H9 (cell line): ENCODE data around the gene C10orf71. TPM values are rescaled to one million over a fixed set of nuclear protein-coding genes. Genes with fewer than 3 reads are reported as not detected.

Experiments used
- DNase-seq: peaks from one replicate; pipeline ENCODE4 v3.0.0-alpha.2; 2017
- H2AFZ ChIP-seq: one replicate; pipeline ENCODE4 v1.6.1; 2013; ENCODE audit warnings: mild to moderate bottlenecking, low read length, control low read depth, moderate library complexity
- H2AK5ac ChIP-seq: 2 replicates; pipeline ENCODE4 v1.6.1; 2013; ENCODE audit warnings: low read length, control low read depth, mixed read lengths; ENCODE audit not compliant: insufficient read length
- H2BK120ac ChIP-seq: one replicate; pipeline ENCODE4 v1.6.1; 2013; ENCODE audit warnings: low read depth, mild to moderate bottlenecking, low read length, control low read depth, inconsistent platforms; ENCODE audit not compliant: poor library complexity, severe bottlenecking
- H2BK12ac ChIP-seq: 2 replicates; pipeline ENCODE4 v1.6.1; 2013; ENCODE audit warnings: low read length, control low read depth, mixed read lengths, low read depth; ENCODE audit not compliant: insufficient read length
- H2BK15ac ChIP-seq: 2 replicates; pipeline ENCODE4 v1.6.1; 2013; ENCODE audit warnings: low read depth, low read length, control low read depth
- H2BK20ac ChIP-seq: one replicate; pipeline ENCODE4 v1.6.1; 2013; ENCODE audit warnings: low read depth, mild to moderate bottlenecking, low read length, control low read depth, inconsistent platforms; ENCODE audit not compliant: poor library complexity, severe bottlenecking
- H2BK5ac ChIP-seq: 2 replicates; pipeline ENCODE4 v1.6.1; 2013; ENCODE audit warnings: low read length, control low read depth, mixed read lengths; ENCODE audit not compliant: insufficient read length
- H3K14ac ChIP-seq: 2 replicates; pipeline ENCODE4 v1.6.1; 2013; ENCODE audit warnings: low read length, control low read depth; ENCODE audit not compliant: insufficient read depth
- H3K18ac ChIP-seq: 2 replicates; pipeline ENCODE4 v1.6.1; 2013; ENCODE audit warnings: low read depth, mild to moderate bottlenecking, mixed read lengths, low read length, control low read depth; ENCODE audit not compliant: insufficient read length
- H3K23ac ChIP-seq: 2 replicates; pipeline ENCODE4 v1.6.1; 2013; ENCODE audit warnings: low read length, control low read depth, mixed read lengths, low read depth; ENCODE audit not compliant: insufficient read length
- H3K23me2 ChIP-seq: 2 replicates; pipeline ENCODE4 v1.6.1; 2013; ENCODE audit warnings: low read depth, mild to moderate bottlenecking, mixed read lengths, low read length, control low read depth; ENCODE audit not compliant: insufficient read length, poor library complexity, severe bottlenecking
- H3K27ac ChIP-seq: 2 replicates; pipeline ENCODE4 v1.5.1; 2013; ENCODE audit warnings: low read length, control low read depth, mixed read lengths, low read depth; ENCODE audit not compliant: insufficient read length
- H3K27me3 ChIP-seq: 2 replicates; pipeline ENCODE4 v1.6.1; 2013; ENCODE audit warnings: low read length, control low read depth, inconsistent platforms; ENCODE audit not compliant: insufficient read depth
- H3K4ac ChIP-seq: 2 replicates; pipeline ENCODE4 v1.6.1; 2013; ENCODE audit warnings: low read depth, mild to moderate bottlenecking, control low read depth, inconsistent platforms, low read length, moderate library complexity
- H3K4me1 ChIP-seq: 2 replicates; pipeline ENCODE4 v1.6.1; 2013; ENCODE audit warnings: low read length, control low read depth, inconsistent platforms; ENCODE audit not compliant: insufficient read depth
- H3K4me2 ChIP-seq: 2 replicates; pipeline ENCODE4 v1.6.1; 2013; ENCODE audit warnings: low read length, control low read depth, mixed read lengths; ENCODE audit not compliant: insufficient read length, insufficient read depth
- H3K56ac ChIP-seq: 2 replicates; pipeline ENCODE4 v1.6.1; 2013; ENCODE audit warnings: low read depth, mild to moderate bottlenecking, mixed read lengths, low read length, control low read depth; ENCODE audit not compliant: insufficient read length
- H3K79me1 ChIP-seq: 2 replicates; pipeline ENCODE4 v1.6.1; 2013; ENCODE audit warnings: low read depth, mild to moderate bottlenecking, moderate library complexity, low read length, control low read depth, inconsistent platforms; ENCODE audit not compliant: insufficient read depth, poor library complexity, severe bottlenecking
- H3K79me2 ChIP-seq: 2 replicates; pipeline ENCODE4 v1.6.1; 2013; ENCODE audit warnings: low read length, control low read depth, inconsistent platforms; ENCODE audit not compliant: insufficient read depth
- H3K9ac ChIP-seq: 2 replicates; pipeline ENCODE4 v1.6.1; 2013; ENCODE audit warnings: low read length, control low read depth, mixed read lengths; ENCODE audit not compliant: insufficient read length; ENCODE audit errors: extremely low read depth
- H3K9me3 ChIP-seq: one replicate; pipeline ENCODE4 v1.6.1; 2013; ENCODE audit warnings: low read depth, low read length, inconsistent platforms; ENCODE audit not compliant: control insufficient read depth
- H3T11ph ChIP-seq: one replicate; pipeline ENCODE4 v1.6.1; 2013; ENCODE audit warnings: mild to moderate bottlenecking, low read length, control low read depth, inconsistent platforms
- H4K20me1 ChIP-seq: one replicate; pipeline ENCODE4 v1.6.1; 2013; ENCODE audit not compliant: control insufficient read depth, insufficient read length, insufficient read depth
- H4K5ac ChIP-seq: 2 replicates; pipeline ENCODE4 v1.6.1; 2013; ENCODE audit warnings: low read depth, mild to moderate bottlenecking, mixed read lengths, low read length, control low read depth; ENCODE audit not compliant: insufficient read length
- H4K8ac ChIP-seq: replicated peaks from 2 replicates; pipeline ENCODE4 v1.6.1; 2013; ENCODE audit warnings: low read length, control low read depth, mixed read lengths, low read depth; ENCODE audit not compliant: insufficient read length
- H4K91ac ChIP-seq: 2 replicates; pipeline ENCODE4 v1.6.1; 2013; ENCODE audit warnings: low read depth, mild to moderate bottlenecking, moderate library complexity, mixed read lengths, low read length, control low read depth; ENCODE audit not compliant: insufficient read length
- H3K27ac Mint-ChIP-seq, 3 experiments: 2 replicates in 2 of 3; 3 replicates in 1 of 3; pipeline ENCODE4 v1.8.0; 2020 to 2021; ENCODE audit warnings: mixed read lengths in 3 of 3, mild to moderate bottlenecking in 1 of 3, moderate library complexity in 1 of 3
- H3K27me3 Mint-ChIP-seq: 2 replicates; pipeline ENCODE4 v1.8.0; 2021; ENCODE audit warnings: low read depth, mild to moderate bottlenecking, moderate library complexity, mixed read lengths
- H3K36me3 Mint-ChIP-seq, 3 experiments: 2 replicates in 2 of 3; 3 replicates in 1 of 3; pipeline ENCODE4 v1.8.0; 2020 to 2021; ENCODE audit warnings: low read depth in 3 of 3, mixed read lengths in 3 of 3; ENCODE audit not compliant: insufficient read depth in 1 of 3
- H3K4me1 Mint-ChIP-seq, 2 experiments: 2 replicates each; pipeline ENCODE4 v1.8.0; 2020; ENCODE audit warnings: mixed read lengths in 2 of 2
- H3K4me3 Mint-ChIP-seq, 2 experiments: 2 replicates in 1 of 2; 3 replicates in 1 of 2; pipeline ENCODE4 v1.8.0; 2020 to 2021; ENCODE audit warnings: mild to moderate bottlenecking in 2 of 2, mixed read lengths in 2 of 2, moderate library complexity in 1 of 2
- H3K9me3 Mint-ChIP-seq, 2 experiments: 2 replicates in 1 of 2; 3 replicates in 1 of 2; pipeline ENCODE4 v1.8.0; 2020; ENCODE audit warnings: mild to moderate bottlenecking in 2 of 2, mixed read lengths in 2 of 2, moderate library complexity in 1 of 2
- CTCF ChIP-seq: fragments of 200-600 bp; sonication (generic); conservative IDR thresholded peaks from 3 replicates; pipeline ENCODE4 v1.8.0; 2021; ENCODE audit warnings: antibody characterized with exemption, mild to moderate bottlenecking
- WGBS: extraction: QIAGEN DNeasy Blood & Tissue Kit; methylation state at CpG from one replicate; pipeline ENCODE4 v1.1.7; 2013; ENCODE audit warnings: missing lambda C conversion rate, low lambda C conversion rate, mixed read lengths; ENCODE audit not compliant: insufficient read length; ENCODE audit errors: extremely low coverage; 5-methylcytosine and 5-hydroxymethylcytosine counted together
- total RNA-seq: library from RNA; stranded (reverse); gene quantifications from 2 replicates; pipeline ENCODE4 v1.2.1, GENCODE V29; 2021

The C10orf71 gene
- total RNA-seq, 1 experiment from 2014 or later = not detected

GRCh38 chr10:49332333-49332732 is 33.4 kb downstream of the C10orf71 start:
- Mint-ChIP-seq H3K36me3 (no peaks in the 10 kb centered on the region), H3K27me3 (peaks cover 17% of the 10 kb centered on the region), H3K9me3 (no peaks in the 10 kb centered on the region; a peak in 1 of 5 replicates), H3K4me3 (no peak overlapping the region), H3K27ac (peak overlapping the region in 1 of 3 experiments; percentile 79; a peak in 1 of 7 replicates), H3K4me1 (peaks cover 4 to 6% of the 10 kb centered on the region in 2 experiments)
- no peak overlapping the region for H3K4me2 ChIP-seq
- WGBS = no CpG with 5 or more reads among the region's 4 CpGs
- no peak overlapping the region for H4K91ac ChIP-seq
- H3K23me2 ChIP-seq = no peaks in the 10 kb centered on the region
- no peak for TF ChIP-seq CTCF
- H2BK5ac ChIP-seq = no peak overlapping the region
- no peak overlapping the region for H2AK5ac ChIP-seq
- no peaks in the 10 kb centered on the region for H3K79me1 ChIP-seq
- no peaks in the 10 kb centered on the region for H3K79me2 ChIP-seq
- H3K9me3 ChIP-seq = no peaks in the 10 kb centered on the region
- no peak overlapping the region for H3K27ac ChIP-seq
- H4K8ac ChIP-seq = no peak overlapping the region
- H4K20me1 ChIP-seq = no peaks in the 10 kb centered on the region
- H3K23ac ChIP-seq = no peak overlapping the region
- no peak overlapping the region for H3T11ph ChIP-seq
- no peaks in the 10 kb centered on the region for H3K27me3 ChIP-seq
- H2BK20ac ChIP-seq = no peak overlapping the region
- no peak overlapping the region for H3K18ac ChIP-seq
- H3K14ac ChIP-seq = no peak overlapping the region
- no peak overlapping the region for H3K56ac ChIP-seq
- H2AFZ ChIP-seq = no peak overlapping the region
- no peak overlapping the region for H2BK120ac ChIP-seq
- H4K5ac ChIP-seq = no peak overlapping the region
- H2BK12ac ChIP-seq = no peak overlapping the region
- DNase-seq = no peak
- no peak overlapping the region for H3K4ac ChIP-seq
- H3K9ac ChIP-seq = no peak overlapping the region
- no peaks in the 10 kb centered on the region for H3K4me1 ChIP-seq
- no peak overlapping the region for H2BK15ac ChIP-seq
